Urothelium cell line (cell line): Measurements from ENCODE around the gene YY1AP1.
"Not testable (repeated sequence)": the region's sequence is repeated elsewhere in the genome, so short reads cannot be mapped to it uniquely, and the experiment has no call there.

Experiments
- DNase-seq: peaks from one replicate; pipeline ENCODE4 v3.0.0; 2011; ENCODE audit warnings: low spot score, mixed read lengths
- FAIRE-seq: peaks from 2 replicates; lab custom pipeline; 2011; peaks lifted over from hg19 to GRCh38; lab: Jason Lieb, UNC

YY1AP1 gene

GRCh38 chr1:155697046-155697445 is 8.5 kb upstream of the YY1AP1 start:
- no peak for FAIRE-seq
- DNase-seq: no peak

GRCh38 chr1:155696524-155696923 is 8.0 kb upstream of the YY1AP1 start:
- DNase-seq (no peak), FAIRE-seq (no peak)

- FAIRE-seq: no peak
- no peak for DNase-seq
Observed at GRCh38 chr1:155695608-155696007, 7.0 kb upstream of the YY1AP1 start.

GRCh38 chr1:155695072-155695471 is 6.5 kb upstream of the YY1AP1 start:
- DNase-seq (no peak), FAIRE-seq (no peak)

- FAIRE-seq (no peak), DNase-seq (no peak)
Observed at GRCh38 chr1:155694167-155694566, 5.6 kb upstream of the YY1AP1 start.

- DNase-seq (no peak), FAIRE-seq (no peak)
Observed at GRCh38 chr1:155691992-155692528, 3.5 kb upstream of the YY1AP1 start.

GRCh38 chr1:155689081-155689607 is 570 bp upstream of the YY1AP1 start, which contains the start of gene DAP3:
Gene DAP3, plus strand, starts transcription at chr1:155689091. Its CDS starts 20,689 bp downstream, at chr1:155709780.
- peak; percentile 88 for DNase-seq
- not testable (repeated sequence) for FAIRE-seq

GRCh38 chr1:155687705-155688323 is 760 bp downstream of the YY1AP1 start:
- not testable (repeated sequence) for DNase-seq

GRCh38 chr1:155681776-155682175 is 6.8 kb downstream of the YY1AP1 start:
- no peak for FAIRE-seq
- no peak for DNase-seq

More at GRCh38 chr1:155687705-155688323, 760 bp downstream of the YY1AP1 start:
- FAIRE-seq: not testable (repeated sequence)

- DNase-seq (no peak), FAIRE-seq (no peak)
Observed at GRCh38 chr1:155680531-155680930, 8.0 kb downstream of the YY1AP1 start.

GRCh38 chr1:155678992-155679391 is 9.6 kb downstream of the YY1AP1 start:
- DNase-seq, FAIRE-seq: not testable (repeated sequence)

- DNase-seq (no peak), FAIRE-seq (peak; percentile 46)
Observed at GRCh38 chr1:155678027-155678426, 10.5 kb downstream of the YY1AP1 start.

GRCh38 chr1:155673003-155673402 is 15.6 kb downstream of the YY1AP1 start:
- no peak for FAIRE-seq
- no peak for DNase-seq

- DNase-seq: no peak
- no peak for FAIRE-seq
Observed at GRCh38 chr1:155671750-155672149, 16.8 kb downstream of the YY1AP1 start.

- DNase-seq (no peak), FAIRE-seq (no peak)
Observed at GRCh38 chr1:155669233-155670162, 19.1 kb downstream of the YY1AP1 start.

GRCh38 chr1:155661239-155661638 is 27.3 kb downstream of the YY1AP1 start:
- not testable (repeated sequence) for FAIRE-seq, DNase-seq

GRCh38 chr1:155657463-155657862 is 31.1 kb downstream of the YY1AP1 start:
- DNase-seq (no peak), FAIRE-seq (no peak)

GRCh38 chr1:155652951-155653350 is 35.6 kb downstream of the YY1AP1 start:
- no peak for DNase-seq
- no peak for FAIRE-seq

GRCh38 chr1:155651861-155652661 is 36.5 kb downstream of the YY1AP1 start:
- FAIRE-seq (no peak), DNase-seq (peak; percentile 37)

GRCh38 chr1:155650231-155650757 is 38.3 kb downstream of the YY1AP1 start:
- no peak for FAIRE-seq
- no peak for DNase-seq
